Neural cell (in vitro differentiated cells): ENCODE data around the gene KCTD2. TPM values are rescaled to one million over a fixed set of nuclear protein-coding genes. Genes with fewer than 3 reads are reported as not detected.

Source experiments
- H2AFZ ChIP-seq: fragments of 200-600, 300-800 bp; sonication (generic), shearing (Covaris generic); 2 replicates; pipeline ENCODE4 v1.6.0; 2014; ENCODE audit warnings: low read depth, mild to moderate bottlenecking, antibody characterized with exemption, low read length, moderate library complexity
- H3F3A ChIP-seq: fragments of 200-600 bp; shearing (Covaris generic); 2 replicates; pipeline ENCODE4 v1.6.1; 2016; ENCODE audit warnings: mild to moderate bottlenecking, moderate library complexity, mixed read lengths, antibody characterized with exemption, low read length; ENCODE audit not compliant: insufficient read depth, poor library complexity, severe bottlenecking
- H3K27ac ChIP-seq: fragments of 200-600, 300-800 bp; sonication (generic), shearing (Covaris generic); 2 replicates; pipeline ENCODE4 v1.5.1; 2014; ENCODE audit warnings: mild to moderate bottlenecking, low read length, moderate library complexity
- H3K27me3 ChIP-seq: fragments of 300-800, 200-600 bp; sonication (generic), shearing (Covaris generic); 2 replicates; pipeline ENCODE4 v1.6.0; 2014; ENCODE audit warnings: mild to moderate bottlenecking, low read depth, low read length, moderate library complexity; ENCODE audit not compliant: insufficient read depth
- H3K36me3 ChIP-seq: fragments of 300-800, 200-600 bp; sonication (generic), shearing (Covaris generic); 2 replicates; pipeline ENCODE4 v1.5.1; 2014; ENCODE audit warnings: mild to moderate bottlenecking, antibody characterized with exemption, low read length, moderate library complexity; ENCODE audit not compliant: insufficient read depth
- H3K4me2 ChIP-seq: fragments of 300-800, 200-600 bp; sonication (generic), shearing (Covaris generic); 2 replicates; pipeline ENCODE4 v1.6.0; 2014; ENCODE audit warnings: mild to moderate bottlenecking, low read length
- H3K4me3 ChIP-seq: fragments of 300-800, 200-600 bp; sonication (generic), shearing (Covaris generic); 2 replicates; pipeline ENCODE4 v1.5.1; 2014; ENCODE audit warnings: mild to moderate bottlenecking, low read length, moderate library complexity
- H3K79me2 ChIP-seq: fragments of 200-600 bp; shearing (Covaris generic); replicated peaks from 2 replicates; pipeline ENCODE4 v1.6.0; 2014; ENCODE audit warnings: mild to moderate bottlenecking, low read length, moderate library complexity; ENCODE audit not compliant: insufficient read depth
- H3K9ac ChIP-seq: fragments of 300-800, 200-600 bp; sonication (generic), shearing (Covaris generic); 2 replicates; pipeline ENCODE4 v1.6.1; 2016; ENCODE audit warnings: mild to moderate bottlenecking, low read length, mixed read lengths
- H3K9me2 ChIP-seq: fragments of 200-600 bp; shearing (Covaris generic); 2 replicates; pipeline ENCODE4 v1.6.1; 2016; ENCODE audit warnings: mild to moderate bottlenecking, low read length, mixed read lengths; ENCODE audit not compliant: insufficient read depth
- H3K9me3 ChIP-seq: fragments of 200-600, 300-800 bp; sonication (generic), shearing (Covaris generic); 2 replicates; pipeline ENCODE4 v1.6.1; 2016; ENCODE audit warnings: mild to moderate bottlenecking, mixed run types, low read length, moderate library complexity, mixed read lengths
- H4K20me1 ChIP-seq: fragments of 200-600 bp; shearing (Covaris generic); 2 replicates; pipeline ENCODE4 v1.6.1; 2016; ENCODE audit warnings: mild to moderate bottlenecking, mixed run types; ENCODE audit not compliant: insufficient read depth
- EP300 ChIP-seq: fragments of 450-650 bp; conservative IDR thresholded peaks from 2 replicates; pipeline ENCODE4 v1.6.1; 2014; ENCODE audit warnings: antibody characterized with exemption, mild to moderate bottlenecking, moderate library complexity; ENCODE audit not compliant: poor library complexity, severe bottlenecking
- EZH2 ChIP-seq: fragments of 200-600, 300-800 bp; shearing (Covaris generic), sonication (generic); IDR thresholded peaks from 2 replicates; pipeline ENCODE4 v1.6.1; 2014; ENCODE audit warnings: antibody characterized with exemption, low read length, borderline replicate concordance, mild to moderate bottlenecking; ENCODE audit not compliant: insufficient read depth, poor library complexity, severe bottlenecking
- MXI1 ChIP-seq: fragments of 450-650 bp; conservative IDR thresholded peaks from 2 replicates; pipeline ENCODE4 v1.6.1; 2014; ENCODE audit warnings: antibody characterized with exemption, mild to moderate bottlenecking; ENCODE audit not compliant: poor library complexity, severe bottlenecking
- POLR2AphosphoS5 ChIP-seq: IDR thresholded peaks from 2 replicates; pipeline ENCODE4 v1.6.1; 2012
- RAD21 ChIP-seq: fragments of 450-650 bp; conservative IDR thresholded peaks from 2 replicates; pipeline ENCODE4 v1.6.1; 2014; ENCODE audit warnings: antibody characterized with exemption, mild to moderate bottlenecking, moderate library complexity
- SMC3 ChIP-seq: fragments of 450-650 bp; conservative IDR thresholded peaks from 2 replicates; pipeline ENCODE4 v1.6.1; 2014; ENCODE audit warnings: antibody characterized with exemption, mild to moderate bottlenecking, moderate library complexity; ENCODE audit not compliant: poor library complexity
- TAF1 ChIP-seq: IDR thresholded peaks from 2 replicates; pipeline ENCODE4 v1.6.1; 2012; ENCODE audit warnings: low read depth
- polyA plus RNA-seq: library from polyadenylated mRNA; depleted of rRNA; stranded (reverse); fragments of >200 nt; gene quantifications from 2 replicates; pipeline ENCODE4 v1.2.3, GENCODE V29; 2014
- TF ChIP-seq, protein P1 (sequence below): fragments of 450-650 bp; IDR thresholded peaks from 2 replicates; pipeline ENCODE4 v1.5.1; 2014; ENCODE audit warnings: antibody characterized with exemption, mild to moderate bottlenecking, moderate library complexity; ENCODE audit not compliant: poor library complexity, severe bottlenecking
- TF ChIP-seq, protein P2 (sequence below): IDR thresholded peaks from 2 replicates; pipeline ENCODE4 v1.6.1; 2012; ENCODE audit warnings: borderline replicate concordance

Gene KCTD2
- polyA plus RNA-seq, 1 donor from 2014 or later: 32.8 TPM

DNA sequence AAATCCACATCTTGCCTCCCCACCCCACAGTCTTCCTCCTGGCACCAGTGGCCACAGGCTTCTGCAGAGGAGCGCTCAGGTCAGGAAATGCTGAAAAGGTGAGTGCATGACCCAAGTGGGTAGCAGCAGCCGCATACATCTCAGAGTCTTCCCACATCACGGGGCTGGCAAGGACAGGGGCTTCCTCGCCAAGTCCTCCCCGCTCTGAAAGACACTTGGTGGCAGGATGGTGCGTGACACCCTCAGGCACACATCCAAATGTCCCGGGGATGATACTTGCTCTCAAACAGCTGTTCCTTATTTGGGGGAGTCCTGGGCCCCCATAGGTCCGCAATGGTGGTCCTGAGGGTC, 32.0 kb downstream of the KCTD2 start:
- no peaks in the 10 kb centered on the region for H3K27me3 ChIP-seq
- no peak overlapping the region for H3K27ac ChIP-seq
- no peak overlapping the region for H2AFZ ChIP-seq
- no peaks in the 10 kb centered on the region for H3K79me2 ChIP-seq
- H3F3A ChIP-seq: no peaks in the 10 kb centered on the region
- no peak for TF ChIP-seq EZH2
- TF ChIP-seq, protein P1, sequence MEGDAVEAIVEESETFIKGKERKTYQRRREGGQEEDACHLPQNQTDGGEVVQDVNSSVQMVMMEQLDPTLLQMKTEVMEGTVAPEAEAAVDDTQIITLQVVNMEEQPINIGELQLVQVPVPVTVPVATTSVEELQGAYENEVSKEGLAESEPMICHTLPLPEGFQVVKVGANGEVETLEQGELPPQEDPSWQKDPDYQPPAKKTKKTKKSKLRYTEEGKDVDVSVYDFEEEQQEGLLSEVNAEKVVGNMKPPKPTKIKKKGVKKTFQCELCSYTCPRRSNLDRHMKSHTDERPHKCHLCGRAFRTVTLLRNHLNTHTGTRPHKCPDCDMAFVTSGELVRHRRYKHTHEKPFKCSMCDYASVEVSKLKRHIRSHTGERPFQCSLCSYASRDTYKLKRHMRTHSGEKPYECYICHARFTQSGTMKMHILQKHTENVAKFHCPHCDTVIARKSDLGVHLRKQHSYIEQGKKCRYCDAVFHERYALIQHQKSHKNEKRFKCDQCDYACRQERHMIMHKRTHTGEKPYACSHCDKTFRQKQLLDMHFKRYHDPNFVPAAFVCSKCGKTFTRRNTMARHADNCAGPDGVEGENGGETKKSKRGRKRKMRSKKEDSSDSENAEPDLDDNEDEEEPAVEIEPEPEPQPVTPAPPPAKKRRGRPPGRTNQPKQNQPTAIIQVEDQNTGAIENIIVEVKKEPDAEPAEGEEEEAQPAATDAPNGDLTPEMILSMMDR: no peak
- no peak for TF ChIP-seq MXI1
- no peak for TF ChIP-seq RAD21
- TF ChIP-seq TAF1: no peak
- TF ChIP-seq EP300: no peak
- no peak for TF ChIP-seq SMC3
- TF ChIP-seq, protein P2, sequence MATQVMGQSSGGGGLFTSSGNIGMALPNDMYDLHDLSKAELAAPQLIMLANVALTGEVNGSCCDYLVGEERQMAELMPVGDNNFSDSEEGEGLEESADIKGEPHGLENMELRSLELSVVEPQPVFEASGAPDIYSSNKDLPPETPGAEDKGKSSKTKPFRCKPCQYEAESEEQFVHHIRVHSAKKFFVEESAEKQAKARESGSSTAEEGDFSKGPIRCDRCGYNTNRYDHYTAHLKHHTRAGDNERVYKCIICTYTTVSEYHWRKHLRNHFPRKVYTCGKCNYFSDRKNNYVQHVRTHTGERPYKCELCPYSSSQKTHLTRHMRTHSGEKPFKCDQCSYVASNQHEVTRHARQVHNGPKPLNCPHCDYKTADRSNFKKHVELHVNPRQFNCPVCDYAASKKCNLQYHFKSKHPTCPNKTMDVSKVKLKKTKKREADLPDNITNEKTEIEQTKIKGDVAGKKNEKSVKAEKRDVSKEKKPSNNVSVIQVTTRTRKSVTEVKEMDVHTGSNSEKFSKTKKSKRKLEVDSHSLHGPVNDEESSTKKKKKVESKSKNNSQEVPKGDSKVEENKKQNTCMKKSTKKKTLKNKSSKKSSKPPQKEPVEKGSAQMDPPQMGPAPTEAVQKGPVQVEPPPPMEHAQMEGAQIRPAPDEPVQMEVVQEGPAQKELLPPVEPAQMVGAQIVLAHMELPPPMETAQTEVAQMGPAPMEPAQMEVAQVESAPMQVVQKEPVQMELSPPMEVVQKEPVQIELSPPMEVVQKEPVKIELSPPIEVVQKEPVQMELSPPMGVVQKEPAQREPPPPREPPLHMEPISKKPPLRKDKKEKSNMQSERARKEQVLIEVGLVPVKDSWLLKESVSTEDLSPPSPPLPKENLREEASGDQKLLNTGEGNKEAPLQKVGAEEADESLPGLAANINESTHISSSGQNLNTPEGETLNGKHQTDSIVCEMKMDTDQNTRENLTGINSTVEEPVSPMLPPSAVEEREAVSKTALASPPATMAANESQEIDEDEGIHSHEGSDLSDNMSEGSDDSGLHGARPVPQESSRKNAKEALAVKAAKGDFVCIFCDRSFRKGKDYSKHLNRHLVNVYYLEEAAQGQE: no peak
- no peak for TF ChIP-seq POLR2AphosphoS5
- H3K36me3 ChIP-seq: no peaks in the 10 kb centered on the region
- H3K9ac ChIP-seq: no peak overlapping the region
- no peaks in the 10 kb centered on the region for H4K20me1 ChIP-seq
- no peak overlapping the region for H3K4me2 ChIP-seq
- no peak overlapping the region for H3K4me3 ChIP-seq
- no peaks in the 10 kb centered on the region for H3K9me2 ChIP-seq
- H3K9me3 ChIP-seq: no peaks in the 10 kb centered on the region

DNA sequence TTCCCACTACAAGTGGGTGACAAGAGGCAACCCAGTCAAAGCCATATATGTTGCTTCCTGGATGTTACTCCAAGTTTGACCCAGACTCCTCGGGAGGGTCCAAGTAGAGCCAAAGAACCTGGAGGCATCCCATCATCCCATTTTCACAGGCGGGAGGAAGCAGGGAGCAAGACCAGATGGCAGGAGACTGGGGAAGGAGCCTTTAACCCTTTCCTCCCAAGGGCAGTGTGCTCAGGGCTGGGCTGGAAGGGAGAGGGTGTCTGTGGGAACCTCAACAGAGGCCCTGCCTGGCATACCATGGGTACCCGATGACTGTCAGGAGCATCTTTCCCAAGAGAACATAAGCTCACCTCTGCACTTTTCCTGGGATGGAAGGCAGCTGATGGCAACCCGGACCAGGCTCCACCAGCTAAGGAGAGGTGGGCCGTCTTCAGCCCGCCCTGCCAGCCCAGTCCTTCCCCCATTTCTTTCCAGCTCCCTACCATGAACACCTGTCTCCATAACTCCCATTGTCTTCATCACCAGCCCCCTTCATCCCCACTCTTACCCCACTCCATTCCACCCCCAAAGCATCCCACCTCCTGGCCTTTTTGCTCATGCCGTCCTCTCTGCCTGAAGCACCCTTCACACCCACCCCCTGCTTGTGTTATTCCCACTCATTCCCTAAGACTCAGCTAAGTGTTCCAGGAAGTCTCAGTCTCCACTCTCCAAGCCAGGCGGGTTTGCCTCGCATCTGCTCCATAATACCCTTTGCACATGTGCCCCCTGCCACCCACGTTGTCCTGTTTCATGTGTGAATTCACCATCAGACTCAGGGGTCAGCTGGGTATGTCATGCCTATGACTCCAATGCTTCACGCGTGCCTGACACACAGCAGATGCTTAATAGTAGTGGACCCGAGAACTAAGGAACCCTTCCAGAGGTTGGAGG, 34.9 kb downstream of the KCTD2 start:
- TF ChIP-seq, protein P2: no peak
- TF ChIP-seq POLR2AphosphoS5 (no peak), RAD21 (no peak), TAF1 (no peak), EZH2 (no peak), SMC3 (no peak), MXI1 (no peak), EP300 (no peak)
- TF ChIP-seq, protein P1: no peak
- H3K9ac ChIP-seq: no peak overlapping the region
- no peak overlapping the region for H2AFZ ChIP-seq

More for the DNA sequence above, 34.9 kb downstream of the KCTD2 start:
- no peaks in the 10 kb centered on the region for H3K9me3 ChIP-seq
- H3K79me2 ChIP-seq: no peaks in the 10 kb centered on the region
- H3K27ac ChIP-seq: no peak overlapping the region
- no peak overlapping the region for H3K4me3 ChIP-seq
- H3K27me3 ChIP-seq: no peaks in the 10 kb centered on the region
- no peaks in the 10 kb centered on the region for H3K9me2 ChIP-seq
- H3F3A ChIP-seq: no peaks in the 10 kb centered on the region
- H3K4me2 ChIP-seq: no peak overlapping the region
- H4K20me1 ChIP-seq: no peaks in the 10 kb centered on the region
- H3K36me3 ChIP-seq: no peaks in the 10 kb centered on the region
